Testis (tissue), 3 donors: Measurements from ENCODE around the gene CRHR2. TPM values are rescaled to one million over a fixed set of nuclear protein-coding genes. Genes with fewer than 3 reads are reported as not detected.

Experiments
- DNase-seq: peaks from one replicate; pipeline ENCODE4 v3.0.0-alpha.2; 2019
- H3K27ac ChIP-seq, 2 donors: fragments of 200-600 bp; sonication (generic); one replicate each; pipeline ENCODE4 v1.5.1; 2019
- H3K27me3 ChIP-seq: fragments of 200-600 bp; sonication (generic); one replicate; pipeline ENCODE4 v1.5.1; 2019
- H3K36me3 ChIP-seq: fragments of 200-600 bp; sonication (generic); one replicate; pipeline ENCODE4 v1.5.1; 2017; ENCODE audit warnings: low read depth; ENCODE audit errors: missing control alignments
- H3K4me1 ChIP-seq: fragments of 200-600 bp; sonication (generic); one replicate; pipeline ENCODE4 v1.5.1; 2019
- H3K4me3 ChIP-seq, 2 donors: fragments of 200-600 bp; sonication (generic); one replicate each; pipeline ENCODE4 v1.5.1; 2017 to 2019
- H3K9me3 ChIP-seq: fragments of 200-600 bp; sonication (generic); one replicate; pipeline ENCODE4 v1.5.1; 2017
- POLR2A ChIP-seq: fragments of 450-650 bp; IDR thresholded peaks from one replicate; pipeline ENCODE4 v1.6.1; 2017; ENCODE audit warnings: antibody characterized with exemption, mild to moderate bottlenecking, moderate library complexity
- WGBS, 2 donors: methylation state at CpG; one replicate each; pipeline ENCODE4 v1.1.5; 2018; 5-methylcytosine and 5-hydroxymethylcytosine counted together
- intact Hi-C: fragments of 100-400 bp; cut with DNase I; formaldehyde crosslinking; loops from one replicate; pipeline ENCODE4 v1.15.1; 2023; ENCODE audit warnings: low total_unique reads
- polyA plus RNA-seq: library from polyadenylated mRNA; stranded (reverse); fragments of 350-450 nt; fragmentation: Illumina TruSeq; extraction: RNeasy Lipid Tissue Mini Kit (QIAGEN cat#74804); gene quantifications from one replicate; pipeline ENCODE4 v1.2.3, GENCODE V29; 2014; ENCODE audit warnings: low read depth, low replicate concordance; ENCODE audit not compliant: insufficient read depth
- total RNA-seq, 2 donors: library from RNA; depleted of rRNA; stranded (reverse); fragments of >200 nt; gene quantifications; one replicate each; pipeline ENCODE4 v1.2.3, GENCODE V29; 2016
- TF ChIP-seq, protein P1 (sequence below), 3 experiments: fragments of 450-650 bp in 2 of 3; fragments of 200-600 bp in 1 of 3; sonication (generic) in 1 of 3; IDR thresholded peaks; one replicate each; pipeline ENCODE4 v1.5.1; 2016 to 2019; ENCODE audit warnings: antibody characterized with exemption in 3 of 3, mild to moderate bottlenecking in 2 of 3, moderate library complexity in 1 of 3

Gene CRHR2
- total and polyA plus RNA-seq, 3 donors from 2014 or later: 0.50 to 1.3 (median 1.2) TPM

- no peak for DNase-seq
- TF ChIP-seq POLR2A: no peak
- TF ChIP-seq, protein P1, sequence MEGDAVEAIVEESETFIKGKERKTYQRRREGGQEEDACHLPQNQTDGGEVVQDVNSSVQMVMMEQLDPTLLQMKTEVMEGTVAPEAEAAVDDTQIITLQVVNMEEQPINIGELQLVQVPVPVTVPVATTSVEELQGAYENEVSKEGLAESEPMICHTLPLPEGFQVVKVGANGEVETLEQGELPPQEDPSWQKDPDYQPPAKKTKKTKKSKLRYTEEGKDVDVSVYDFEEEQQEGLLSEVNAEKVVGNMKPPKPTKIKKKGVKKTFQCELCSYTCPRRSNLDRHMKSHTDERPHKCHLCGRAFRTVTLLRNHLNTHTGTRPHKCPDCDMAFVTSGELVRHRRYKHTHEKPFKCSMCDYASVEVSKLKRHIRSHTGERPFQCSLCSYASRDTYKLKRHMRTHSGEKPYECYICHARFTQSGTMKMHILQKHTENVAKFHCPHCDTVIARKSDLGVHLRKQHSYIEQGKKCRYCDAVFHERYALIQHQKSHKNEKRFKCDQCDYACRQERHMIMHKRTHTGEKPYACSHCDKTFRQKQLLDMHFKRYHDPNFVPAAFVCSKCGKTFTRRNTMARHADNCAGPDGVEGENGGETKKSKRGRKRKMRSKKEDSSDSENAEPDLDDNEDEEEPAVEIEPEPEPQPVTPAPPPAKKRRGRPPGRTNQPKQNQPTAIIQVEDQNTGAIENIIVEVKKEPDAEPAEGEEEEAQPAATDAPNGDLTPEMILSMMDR (IDR thresholded peaks at IDR 0.05): no peak
Observed at GRCh38 chr7:30708983-30709382, 26.7 kb upstream of the CRHR2 start.

GRCh38 chr7:30708412-30708811 is 26.2 kb upstream of the CRHR2 start:
- H3K4me1 ChIP-seq: no peaks in the 10 kb centered on the region
- H3K27me3 ChIP-seq: no peaks in the 10 kb centered on the region
- 75 to 76% methylated on average over 4 of the region's 4 CpGs for WGBS, 2 donors
- H3K9me3 ChIP-seq: no peaks in the 10 kb centered on the region
- intact Hi-C loops: no loop called here
- TF ChIP-seq POLR2A: no peak
- H3K4me3 ChIP-seq: no peak overlapping the region
- H3K36me3 ChIP-seq: no peaks in the 10 kb centered on the region
- no peak overlapping the region for H3K27ac ChIP-seq
- DNase-seq: no peak

More at GRCh38 chr7:30708983-30709382, 26.7 kb upstream of the CRHR2 start:
- Histone ChIP-seq H3K4me1 (no peaks in the 10 kb centered on the region), H3K27ac (no peak overlapping the region), H3K4me3 (no peak overlapping the region), H3K27me3 (no peaks in the 10 kb centered on the region), H3K36me3 (no peaks in the 10 kb centered on the region), H3K9me3 (no peaks in the 10 kb centered on the region)
- 74 to 83% methylated on average over 3 of the region's 3 CpGs for WGBS, 2 donors
- intact Hi-C loops: no loop called here

GRCh38 chr7:30707391-30708357 is 25.4 kb upstream of the CRHR2 start:
- H3K27ac ChIP-seq: no peak overlapping the region
- H3K27me3 ChIP-seq: no peaks in the 10 kb centered on the region
- 63 to 66% methylated on average over 15 to 16 of the region's 16 CpGs for whole genome bisulfite sequencing, 2 donors
- H3K4me3 ChIP-seq: no peak overlapping the region
- intact Hi-C loops: no loop called here
- no peak for TF ChIP-seq POLR2A
- TF ChIP-seq, protein P1 (IDR thresholded peaks at IDR 0.05): no peak
- peak; percentile 40 for DNase-seq
- H3K36me3 ChIP-seq: no peaks in the 10 kb centered on the region
- no peaks in the 10 kb centered on the region for H3K4me1 ChIP-seq
- no peaks in the 10 kb centered on the region for H3K9me3 ChIP-seq

- no peaks in the 10 kb centered on the region for H3K9me3 ChIP-seq
- H3K27me3 ChIP-seq: no peaks in the 10 kb centered on the region
- no peak overlapping the region for H3K27ac ChIP-seq
- WGBS, 2 donors: 87 to 89% methylated on average over 6 of the region's 6 CpGs
- DNase-seq: no peak
- no peaks in the 10 kb centered on the region for H3K36me3 ChIP-seq
- intact Hi-C loops: no loop called here
- TF ChIP-seq, protein P1 (IDR thresholded peaks at IDR 0.05): no peak
- no peak for TF ChIP-seq POLR2A
- no peaks in the 10 kb centered on the region for H3K4me1 ChIP-seq
- H3K4me3 ChIP-seq: no peak overlapping the region
Observed at GRCh38 chr7:30706908-30707307, 24.7 kb upstream of the CRHR2 start.

DNA sequence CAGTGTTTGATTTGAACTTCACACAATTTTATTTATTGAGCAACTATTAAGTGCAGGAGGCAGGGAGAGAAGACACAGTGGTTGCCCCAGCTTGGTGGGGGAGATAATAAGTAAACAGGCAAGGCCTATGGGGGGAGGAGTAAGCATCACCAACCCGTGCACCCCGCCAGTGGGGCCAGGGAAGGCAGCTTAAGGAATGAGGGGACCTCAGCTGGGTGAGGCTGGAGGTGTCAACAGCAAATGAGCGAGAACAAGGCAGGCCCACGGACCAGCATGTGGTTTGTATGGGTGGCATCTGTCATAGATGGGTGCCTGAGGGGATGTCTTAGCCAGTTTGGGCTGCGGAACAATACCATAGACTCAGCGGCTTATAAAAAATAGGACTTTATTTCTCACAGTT is 24.1 kb upstream of the CRHR2 start:
- no peak for TF ChIP-seq POLR2A
- TF ChIP-seq, protein P1 (IDR thresholded peaks at IDR 0.05): no peak
- intact Hi-C loops: no loop called here
- no peaks in the 10 kb centered on the region for H3K27me3 ChIP-seq
- no peaks in the 10 kb centered on the region for H3K36me3 ChIP-seq
- H3K9me3 ChIP-seq: no peaks in the 10 kb centered on the region
- WGBS, 2 donors: 88 to 89% methylated on average over 6 of the region's 6 CpGs
- no peak for DNase-seq
- H3K4me1 ChIP-seq: no peaks in the 10 kb centered on the region
- no peak overlapping the region for H3K4me3 ChIP-seq
- no peak overlapping the region for H3K27ac ChIP-seq
